Ishikawa (cell line): ENCODE measurements around the gene PDE10A.

ENCODE experiments used
- CEBPB ChIP-seq: IDR thresholded peaks from 2 replicates; pipeline ENCODE4 v1.6.1; 2012
- CREB1 ChIP-seq: IDR thresholded peaks from 2 replicates; pipeline ENCODE4 v1.6.1; 2012; ENCODE audit warnings: low read depth
- EGR1 ChIP-seq: IDR thresholded peaks from 2 replicates; pipeline ENCODE4 v1.6.1; 2012
- EP300 ChIP-seq: IDR thresholded peaks from 2 replicates; pipeline ENCODE4 v1.6.1; 2012; ENCODE audit warnings: borderline replicate concordance
- FOXM1 ChIP-seq: IDR thresholded peaks from 2 replicates; pipeline ENCODE4 v1.6.1; 2012; ENCODE audit warnings: low read depth, borderline replicate concordance
- MAX ChIP-seq: IDR thresholded peaks from 2 replicates; pipeline ENCODE4 v1.6.1; 2012
- NFIC ChIP-seq: IDR thresholded peaks from 2 replicates; pipeline ENCODE4 v1.6.1; 2012
- RAD21 ChIP-seq: IDR thresholded peaks from 2 replicates; pipeline ENCODE4 v1.6.1; 2012; ENCODE audit warnings: low read depth
- TAF1 ChIP-seq: IDR thresholded peaks from 2 replicates; pipeline ENCODE4 v1.6.1; 2012; ENCODE audit warnings: low read depth, mild to moderate bottlenecking
- TCF12 ChIP-seq: IDR thresholded peaks from 2 replicates; pipeline ENCODE4 v1.6.1; 2012; ENCODE audit warnings: low read depth
- TEAD4 ChIP-seq: IDR thresholded peaks from 2 replicates; pipeline ENCODE4 v1.6.1; 2012
- USF1 ChIP-seq: IDR thresholded peaks from 2 replicates; pipeline ENCODE4 v1.6.1; 2012
- YY1 ChIP-seq: IDR thresholded peaks from 2 replicates; pipeline ENCODE4 v1.6.1; 2012; ENCODE audit warnings: low read depth
- ZBTB7A ChIP-seq: IDR thresholded peaks from 2 replicates; pipeline ENCODE4 v1.6.1; 2012; ENCODE audit warnings: low read depth
- TF ChIP-seq, protein P1 (sequence below): IDR thresholded peaks from 2 replicates; pipeline ENCODE4 v1.6.1; 2012; ENCODE audit warnings: low read depth, mild to moderate bottlenecking

Gene PDE10A

GRCh38 chr6:165653196-165653595 lies 9.8 kb downstream of the PDE10A start:
- TF ChIP-seq, protein P1, sequence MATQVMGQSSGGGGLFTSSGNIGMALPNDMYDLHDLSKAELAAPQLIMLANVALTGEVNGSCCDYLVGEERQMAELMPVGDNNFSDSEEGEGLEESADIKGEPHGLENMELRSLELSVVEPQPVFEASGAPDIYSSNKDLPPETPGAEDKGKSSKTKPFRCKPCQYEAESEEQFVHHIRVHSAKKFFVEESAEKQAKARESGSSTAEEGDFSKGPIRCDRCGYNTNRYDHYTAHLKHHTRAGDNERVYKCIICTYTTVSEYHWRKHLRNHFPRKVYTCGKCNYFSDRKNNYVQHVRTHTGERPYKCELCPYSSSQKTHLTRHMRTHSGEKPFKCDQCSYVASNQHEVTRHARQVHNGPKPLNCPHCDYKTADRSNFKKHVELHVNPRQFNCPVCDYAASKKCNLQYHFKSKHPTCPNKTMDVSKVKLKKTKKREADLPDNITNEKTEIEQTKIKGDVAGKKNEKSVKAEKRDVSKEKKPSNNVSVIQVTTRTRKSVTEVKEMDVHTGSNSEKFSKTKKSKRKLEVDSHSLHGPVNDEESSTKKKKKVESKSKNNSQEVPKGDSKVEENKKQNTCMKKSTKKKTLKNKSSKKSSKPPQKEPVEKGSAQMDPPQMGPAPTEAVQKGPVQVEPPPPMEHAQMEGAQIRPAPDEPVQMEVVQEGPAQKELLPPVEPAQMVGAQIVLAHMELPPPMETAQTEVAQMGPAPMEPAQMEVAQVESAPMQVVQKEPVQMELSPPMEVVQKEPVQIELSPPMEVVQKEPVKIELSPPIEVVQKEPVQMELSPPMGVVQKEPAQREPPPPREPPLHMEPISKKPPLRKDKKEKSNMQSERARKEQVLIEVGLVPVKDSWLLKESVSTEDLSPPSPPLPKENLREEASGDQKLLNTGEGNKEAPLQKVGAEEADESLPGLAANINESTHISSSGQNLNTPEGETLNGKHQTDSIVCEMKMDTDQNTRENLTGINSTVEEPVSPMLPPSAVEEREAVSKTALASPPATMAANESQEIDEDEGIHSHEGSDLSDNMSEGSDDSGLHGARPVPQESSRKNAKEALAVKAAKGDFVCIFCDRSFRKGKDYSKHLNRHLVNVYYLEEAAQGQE = no peak
- TF ChIP-seq TCF12 (no peak), YY1 (no peak), USF1 (no peak), EGR1 (no peak), ZBTB7A (no peak), NFIC (no peak), FOXM1 (no peak), TAF1 (no peak), RAD21 (no peak), CEBPB (no peak), CREB1 (no peak), TEAD4 (no peak), EP300 (no peak), MAX (no peak)

GRCh38 chr6:165652766-165653165 lies 10.3 kb downstream of the PDE10A start:
- no peak for TF ChIP-seq YY1
- no peak for TF ChIP-seq EP300
- TF ChIP-seq, protein P1 = no peak
- no peak for TF ChIP-seq TEAD4
- TF ChIP-seq CEBPB = no peak
- no peak for TF ChIP-seq EGR1
- TF ChIP-seq CREB1 = no peak
- no peak for TF ChIP-seq FOXM1
- no peak for TF ChIP-seq ZBTB7A
- no peak for TF ChIP-seq MAX
- no peak for TF ChIP-seq TAF1
- TF ChIP-seq NFIC = no peak
- TF ChIP-seq TCF12 = no peak
- no peak for TF ChIP-seq USF1
- TF ChIP-seq RAD21 = no peak

GRCh38 chr6:165649166-165650137 lies 13.6 kb downstream of the PDE10A start:
- no peak for TF ChIP-seq CEBPB
- no peak for TF ChIP-seq NFIC
- no peak for TF ChIP-seq RAD21
- TF ChIP-seq EP300 = no peak
- TF ChIP-seq EGR1 = no peak
- TF ChIP-seq TAF1 = no peak
- no peak for TF ChIP-seq USF1
- TF ChIP-seq MAX = no peak
- no peak for TF ChIP-seq TEAD4
- TF ChIP-seq YY1 = no peak
- no peak for TF ChIP-seq ZBTB7A
- TF ChIP-seq TCF12 = no peak
- TF ChIP-seq FOXM1 = no peak
- TF ChIP-seq CREB1 = no peak
- TF ChIP-seq, protein P1 = no peak
